ENCODE results near the gene KCNH1.

DNA sequence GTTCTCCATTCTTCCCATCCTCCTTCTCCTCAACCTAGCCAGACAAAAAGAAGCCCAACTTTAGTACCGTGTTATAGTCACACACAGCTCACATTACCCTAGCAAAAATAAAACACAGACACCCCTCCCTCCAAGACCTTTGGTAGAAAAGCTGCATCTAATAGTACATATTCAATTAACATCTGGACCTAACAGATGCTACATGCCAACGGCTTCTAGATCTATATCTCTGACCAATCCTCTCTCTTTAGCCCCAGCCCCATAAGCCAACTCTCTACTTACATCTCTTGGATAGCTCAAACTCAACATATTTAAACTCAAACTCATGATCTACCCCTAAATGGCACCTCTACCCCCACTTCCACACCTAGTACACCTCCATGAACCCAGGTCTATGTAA is 233.1 kb downstream of the KCNH1 start:
- TF ChIP-seq, protein P1, sequence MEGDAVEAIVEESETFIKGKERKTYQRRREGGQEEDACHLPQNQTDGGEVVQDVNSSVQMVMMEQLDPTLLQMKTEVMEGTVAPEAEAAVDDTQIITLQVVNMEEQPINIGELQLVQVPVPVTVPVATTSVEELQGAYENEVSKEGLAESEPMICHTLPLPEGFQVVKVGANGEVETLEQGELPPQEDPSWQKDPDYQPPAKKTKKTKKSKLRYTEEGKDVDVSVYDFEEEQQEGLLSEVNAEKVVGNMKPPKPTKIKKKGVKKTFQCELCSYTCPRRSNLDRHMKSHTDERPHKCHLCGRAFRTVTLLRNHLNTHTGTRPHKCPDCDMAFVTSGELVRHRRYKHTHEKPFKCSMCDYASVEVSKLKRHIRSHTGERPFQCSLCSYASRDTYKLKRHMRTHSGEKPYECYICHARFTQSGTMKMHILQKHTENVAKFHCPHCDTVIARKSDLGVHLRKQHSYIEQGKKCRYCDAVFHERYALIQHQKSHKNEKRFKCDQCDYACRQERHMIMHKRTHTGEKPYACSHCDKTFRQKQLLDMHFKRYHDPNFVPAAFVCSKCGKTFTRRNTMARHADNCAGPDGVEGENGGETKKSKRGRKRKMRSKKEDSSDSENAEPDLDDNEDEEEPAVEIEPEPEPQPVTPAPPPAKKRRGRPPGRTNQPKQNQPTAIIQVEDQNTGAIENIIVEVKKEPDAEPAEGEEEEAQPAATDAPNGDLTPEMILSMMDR (conservative IDR thresholded peaks at IDR 0.05; ENCODE audit: low read depth in 2 of 2): no peak
- no peak for TF ChIP-seq POLR2AphosphoS5 (IDR thresholded peaks at IDR 0.05; ENCODE audit: low read depth)
- no peak for TF ChIP-seq REST (IDR thresholded peaks at IDR 0.05; ENCODE audit: unreplicated experiment)
- TF ChIP-seq EZH2phosphoT487 (IDR thresholded peaks at IDR 0.05; ENCODE audit: unreplicated experiment): no peak
- no peak for TF ChIP-seq ETS1 (IDR thresholded peaks at IDR 0.05)
- TF ChIP-seq EZH2 (IDR thresholded peaks at IDR 0.05; ENCODE audit: low read depth, unreplicated experiment): no peak
- no peak for TF ChIP-seq JUNB (IDR thresholded peaks at IDR 0.05; ENCODE audit: unreplicated experiment)

Measured in GM23338 (cell line).